Stimulated activated CD8-positive, alpha-beta memory T cell treated with anti-CD3 and anti-CD28 coated beads, Interleukin-12 subunit alpha, Interleukin-12 subunit beta, amount 100 ng/mL, for 1 hour (primary cell): ENCODE measurements around the gene SFI1.
"Not testable (repeated sequence)": the region's sequence is repeated elsewhere in the genome, so short reads cannot be mapped to it uniquely, and the experiment has no call there.

ENCODE experiments used
- DNase-seq: peaks from one replicate; pipeline ENCODE4 v3.0.0-alpha.2; 2020; ENCODE audit warnings: low read depth

Gene SFI1

GRCh38 chr22:31544481-31545480 lies 48.4 kb downstream of the SFI1 start:
- no peak for DNase-seq

- no peak for DNase-seq
Measured at GRCh38 chr22:31550871-31551370, 54.6 kb downstream of the SFI1 start.

GRCh38 chr22:31556627-31557203 lies 60.4 kb downstream of the SFI1 start:
- DNase-seq: no peak

GRCh38 chr22:31558546-31558945 lies 62.2 kb downstream of the SFI1 start:
- DNase-seq: not testable (repeated sequence)

- DNase-seq: no peak
Measured at GRCh38 chr22:31561238-31561887, 65.0 kb downstream of the SFI1 start.

- no peak for DNase-seq
Measured at GRCh38 chr22:31561970-31562369, 65.6 kb downstream of the SFI1 start.

GRCh38 chr22:31566484-31566883 lies 70.1 kb downstream of the SFI1 start:
- DNase-seq: no peak

- no peak for DNase-seq
Measured at GRCh38 chr22:31567196-31567595, 70.9 kb downstream of the SFI1 start.

GRCh38 chr22:31567702-31568101 lies 71.4 kb downstream of the SFI1 start:
- DNase-seq: no peak

- no peak for DNase-seq
Measured at GRCh38 chr22:31569126-31569525, 72.8 kb downstream of the SFI1 start.

- DNase-seq: no peak
Measured at GRCh38 chr22:31572939-31573338, 76.6 kb downstream of the SFI1 start.

GRCh38 chr22:31574055-31574670 lies 77.8 kb downstream of the SFI1 start:
- no peak for DNase-seq

- DNase-seq: no peak
Measured at GRCh38 chr22:31575190-31575589, 78.9 kb downstream of the SFI1 start.

GRCh38 chr22:31577711-31578110 lies 81.4 kb downstream of the SFI1 start:
- DNase-seq: no peak

- DNase-seq: no peak
Measured at GRCh38 chr22:31578171-31578570, 81.8 kb downstream of the SFI1 start.

GRCh38 chr22:31579835-31580242 lies 83.5 kb downstream of the SFI1 start:
- no peak for DNase-seq

GRCh38 chr22:31583861-31584485 lies 87.6 kb downstream of the SFI1 start:
- no peak for DNase-seq

- DNase-seq: no peak
Measured at GRCh38 chr22:31584804-31585160, 88.4 kb downstream of the SFI1 start.

- no peak for DNase-seq
Measured at GRCh38 chr22:31585161-31585859, 89.0 kb downstream of the SFI1 start.

- DNase-seq: no peak
Measured at GRCh38 chr22:31586137-31586920, 90.0 kb downstream of the SFI1 start.
